HG02798 (cell line): ENCODE results near the gene SPRR2F.
"Not testable (repeated sequence)": the region's sequence is repeated elsewhere in the genome, so short reads cannot be mapped to it uniquely, and the experiment has no call there.

Source experiments
- ATAC-seq: cut with Tn5 transposase; IDR thresholded peaks from one replicate; pipeline ENCODE4 v1.9.1; 2021; ENCODE audit warnings: mild to moderate bottlenecking; ENCODE audit not compliant: unreplicated experiment, poor library complexity

SPRR2F gene

GRCh38 chr1:153113416-153113815 lies at the start of gene SPRR2F:
Gene SPRR2F (minus strand): TSS chr1:153113516. CDS start chr1:153112733, 783 bp downstream.
- no peak for ATAC-seq

GRCh38 chr1:153155541-153155940 lies 42.2 kb upstream of the SPRR2F start:
- ATAC-seq, result no peak

GRCh38 chr1:153152481-153152880 lies 39.2 kb upstream of the SPRR2F start:
- no peak for ATAC-seq

GRCh38 chr1:153150846-153151245 lies 37.5 kb upstream of the SPRR2F start, which contains the start of gene SPRR2G:
Gene SPRR2G (minus strand): TSS chr1:153150890. CDS start chr1:153150110, 780 bp downstream.
- no peak for ATAC-seq

- no peak for ATAC-seq
Measured at GRCh38 chr1:153141377-153141776, 28.1 kb upstream of the SPRR2F start.

- ATAC-seq, result no peak
Measured at GRCh38 chr1:153140484-153140883, 27.2 kb upstream of the SPRR2F start.

GRCh38 chr1:153133743-153134142 lies 20.4 kb upstream of the SPRR2F start:
- ATAC-seq, result no peak

GRCh38 chr1:153133267-153133666 lies 20.0 kb upstream of the SPRR2F start:
- no peak for ATAC-seq

GRCh38 chr1:153128688-153129087 lies 15.4 kb upstream of the SPRR2F start:
- ATAC-seq, result not testable (repeated sequence)

- ATAC-seq, result no peak
Measured at GRCh38 chr1:153127296-153127695, 14.0 kb upstream of the SPRR2F start.

GRCh38 chr1:153125536-153125935 lies 12.2 kb upstream of the SPRR2F start:
- no peak for ATAC-seq

- ATAC-seq, result not testable (repeated sequence)
Measured at GRCh38 chr1:153123793-153124192, 10.5 kb upstream of the SPRR2F start.

- ATAC-seq, result no peak
Measured at GRCh38 chr1:153122831-153123421, 9.6 kb upstream of the SPRR2F start.

GRCh38 chr1:153120945-153121344 lies 7.6 kb upstream of the SPRR2F start:
- ATAC-seq, result no peak

- ATAC-seq, result no peak
Measured at GRCh38 chr1:153119491-153119971, 6.2 kb upstream of the SPRR2F start.

GRCh38 chr1:153115264-153115663 lies 1.9 kb upstream of the SPRR2F start:
- ATAC-seq, result not testable (repeated sequence)

GRCh38 chr1:153112454-153112853 lies 862 bp downstream of the SPRR2F start:
- not testable (repeated sequence) for ATAC-seq

- no peak for ATAC-seq
Measured at GRCh38 chr1:153100245-153100644, 13.1 kb downstream of the SPRR2F start.

- no peak for ATAC-seq
Measured at GRCh38 chr1:153099461-153100045, 13.8 kb downstream of the SPRR2F start.

GRCh38 chr1:153095764-153096163 lies 17.6 kb downstream of the SPRR2F start:
- no peak for ATAC-seq

- ATAC-seq, result no peak
Measured at GRCh38 chr1:153094426-153094825, 18.9 kb downstream of the SPRR2F start, which contains the start of gene SPRR2E. Gene SPRR2E (minus strand): TSS chr1:153094526. CDS start chr1:153093751, 775 bp downstream.

GRCh38 chr1:153087652-153088051 lies 25.7 kb downstream of the SPRR2F start:
- no peak for ATAC-seq
